ENCODE data around the gene USP9Y.

The USP9Y gene

DNA sequence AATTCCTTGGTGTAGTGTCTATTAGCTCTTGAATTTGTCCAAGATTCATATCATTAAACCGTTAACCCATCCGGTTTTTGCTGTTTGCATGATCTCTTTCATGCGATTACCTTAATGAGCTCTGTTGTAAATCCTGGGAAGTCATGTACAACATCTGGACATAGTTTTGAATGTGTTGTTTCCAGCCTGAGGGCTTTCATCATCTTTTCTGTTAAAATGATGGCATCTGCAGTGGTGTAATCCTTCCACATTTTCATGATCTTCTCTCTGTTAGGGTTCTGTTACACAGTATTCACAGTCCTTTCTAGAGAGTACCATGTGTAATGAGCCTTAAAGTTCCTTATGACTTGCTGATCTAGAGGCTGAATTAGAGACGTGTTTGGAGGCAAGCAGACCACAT lies 64.9 kb downstream of the USP9Y start:
- no peak for DNase-seq (ENCODE audit: low read depth)

DNA sequence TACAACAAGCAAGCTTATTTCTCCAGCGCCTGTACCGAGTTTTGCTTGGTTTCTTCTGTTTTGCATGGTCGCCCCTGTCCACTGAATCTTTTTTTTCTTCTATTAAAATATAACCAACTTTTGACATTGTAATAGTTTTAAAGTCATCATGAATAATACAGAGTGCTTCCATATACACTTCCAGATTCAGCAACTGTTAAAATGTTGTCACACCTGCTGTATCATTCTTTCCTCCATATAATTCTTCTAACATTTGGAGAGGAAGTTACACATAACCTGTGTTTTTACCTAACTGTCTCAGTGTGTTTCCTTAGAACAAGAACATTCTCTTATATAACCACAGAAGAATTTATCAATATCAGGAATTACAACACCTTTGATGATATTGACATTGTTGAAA lies 83.5 kb downstream of the USP9Y start:
- no peak for DNase-seq (ENCODE audit: low read depth)

GRCh38 chrY:12793999-12794398 lies 93.0 kb downstream of the USP9Y start:
- no peak for DNase-seq (ENCODE audit: low read depth)

DNA sequence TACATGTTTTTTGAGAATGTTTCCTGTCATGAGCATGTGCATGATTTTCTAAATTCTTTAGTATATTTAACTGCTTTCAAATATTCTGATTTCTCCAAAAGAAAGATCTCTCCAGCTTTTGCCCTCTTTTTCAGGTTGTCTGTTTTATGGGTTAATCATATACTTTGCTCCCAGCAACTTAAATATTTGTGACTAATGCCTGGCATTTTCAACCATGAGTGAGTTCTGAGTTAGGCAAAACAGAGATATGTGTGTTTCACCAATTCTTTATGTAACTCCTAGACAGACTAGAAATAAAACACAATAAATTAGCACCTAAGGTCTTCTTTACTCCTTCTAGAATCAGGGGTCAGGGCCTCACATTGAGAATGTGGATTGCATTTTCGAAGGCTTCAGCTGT lies 107.0 kb downstream of the USP9Y start:
- DNase-seq (ENCODE audit: low read depth), result no peak

DNA sequence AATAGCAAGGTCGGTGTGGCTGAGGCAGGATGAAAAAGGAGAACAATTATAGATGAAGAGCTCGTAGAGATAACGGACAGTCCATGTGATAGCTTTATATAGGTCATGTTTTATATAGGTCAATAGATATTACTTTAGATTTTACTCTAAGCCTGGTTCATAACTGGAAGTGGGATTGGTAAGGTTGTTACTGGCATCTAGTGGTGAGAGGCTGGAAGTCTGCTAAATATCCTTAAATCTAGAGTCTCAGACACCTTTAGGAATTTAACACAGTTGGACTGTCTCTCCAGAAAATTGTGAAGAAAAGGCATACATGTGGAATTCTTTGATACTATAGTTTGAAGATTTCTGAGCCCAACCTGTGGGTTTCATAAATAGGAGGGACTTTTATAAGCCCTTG lies 108.0 kb downstream of the USP9Y start:
- DNase-seq (ENCODE audit: low read depth), result no peak

GRCh38 chrY:12823408-12823807 lies 122.4 kb downstream of the USP9Y start:
- DNase-seq (ENCODE audit: low read depth), result no peak

DNA sequence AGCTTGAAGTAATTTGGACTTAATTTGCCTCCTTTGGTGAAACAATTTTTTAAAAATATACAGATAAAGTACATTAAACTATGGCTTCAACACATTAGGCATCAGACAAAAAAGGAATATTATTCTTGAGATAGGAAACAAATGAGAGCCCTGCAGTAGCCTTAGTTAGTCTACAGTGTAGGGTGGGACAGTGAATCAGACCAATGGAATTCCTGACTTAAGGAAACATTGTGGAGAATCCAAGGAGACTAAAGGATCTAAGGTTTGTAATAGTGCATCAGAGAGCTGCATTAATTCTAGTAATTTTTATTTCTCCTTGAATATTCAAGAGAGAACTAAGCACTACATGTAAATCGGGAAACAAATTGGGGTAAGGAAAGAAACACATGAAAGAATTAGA lies 125.8 kb downstream of the USP9Y start:
- no peak for DNase-seq (ENCODE audit: low read depth)

DNA sequence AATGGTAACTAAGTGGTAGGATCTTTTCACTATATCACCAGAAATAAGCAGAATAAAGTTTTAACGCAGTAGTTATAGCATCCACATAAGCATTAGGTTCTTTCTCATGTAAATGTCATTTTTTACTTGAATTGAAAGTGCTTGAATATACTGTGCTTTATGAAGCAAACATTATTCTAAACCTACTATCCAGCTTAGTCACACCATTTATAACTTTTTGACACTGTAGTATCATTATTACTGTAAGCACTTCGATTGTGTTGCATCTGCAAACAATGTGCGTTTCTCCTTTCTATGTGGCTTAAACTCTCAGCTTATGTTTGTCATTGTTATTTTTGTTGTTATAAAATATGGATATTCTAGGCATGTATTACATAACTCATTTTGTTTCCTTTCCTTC lies 132.3 kb downstream of the USP9Y start:
- DNase-seq (ENCODE audit: low read depth), result no peak

- DNase-seq (ENCODE audit: low read depth), result no peak
These were observed 136.5 kb downstream of the USP9Y start for GRCh38 chrY:12837550-12837949.

GRCh38 chrY:12841368-12841767 lies 140.3 kb downstream of the USP9Y start:
- no peak for DNase-seq (ENCODE audit: low read depth)

DNA sequence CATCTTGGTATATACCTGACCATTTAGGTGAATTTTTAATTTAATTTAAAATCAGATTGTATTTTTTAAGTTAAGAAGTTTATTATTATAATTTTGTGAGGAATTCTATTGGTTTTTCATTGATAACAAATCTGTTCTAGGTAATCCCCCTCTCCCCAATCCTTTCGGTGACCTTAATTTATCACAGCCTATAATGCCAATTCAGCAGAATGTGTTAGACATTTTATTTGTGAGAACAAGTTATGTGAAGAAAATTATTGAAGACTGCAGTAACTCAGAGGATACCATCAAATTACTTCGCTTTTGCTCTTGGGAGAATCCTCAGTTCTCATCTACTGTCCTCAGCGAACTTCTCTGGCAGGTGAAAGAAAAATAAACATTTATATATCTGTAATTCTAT lies 145.8 kb downstream of the USP9Y start:
- no peak for DNase-seq (ENCODE audit: low read depth)

- no peak for DNase-seq (ENCODE audit: low read depth)
These were observed 154.8 kb downstream of the USP9Y start for GRCh38 chrY:12855791-12856275.

GRCh38 chrY:12867960-12868359 lies 166.9 kb downstream of the USP9Y start:
- DNase-seq (ENCODE audit: low read depth), result no peak

DNA sequence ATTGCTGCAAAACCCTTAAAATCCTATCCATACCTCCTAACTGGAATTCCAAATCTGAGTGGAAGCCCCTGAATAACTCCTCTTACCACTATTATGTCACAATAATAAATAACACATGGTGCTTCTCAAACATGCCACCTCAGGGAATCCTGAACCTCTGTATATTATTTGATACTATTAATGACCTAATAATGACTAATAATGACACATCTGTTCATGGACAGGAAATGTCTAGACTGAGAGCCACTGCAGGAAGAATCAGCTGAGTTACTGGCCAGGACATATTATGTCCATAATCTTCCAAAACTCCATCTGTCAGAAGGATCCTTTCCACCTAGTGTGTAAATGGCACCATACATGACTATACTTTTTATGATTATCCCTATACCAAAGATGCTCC lies 195.9 kb downstream of the USP9Y start:
- no peak for DNase-seq (ENCODE audit: low read depth)

DNA sequence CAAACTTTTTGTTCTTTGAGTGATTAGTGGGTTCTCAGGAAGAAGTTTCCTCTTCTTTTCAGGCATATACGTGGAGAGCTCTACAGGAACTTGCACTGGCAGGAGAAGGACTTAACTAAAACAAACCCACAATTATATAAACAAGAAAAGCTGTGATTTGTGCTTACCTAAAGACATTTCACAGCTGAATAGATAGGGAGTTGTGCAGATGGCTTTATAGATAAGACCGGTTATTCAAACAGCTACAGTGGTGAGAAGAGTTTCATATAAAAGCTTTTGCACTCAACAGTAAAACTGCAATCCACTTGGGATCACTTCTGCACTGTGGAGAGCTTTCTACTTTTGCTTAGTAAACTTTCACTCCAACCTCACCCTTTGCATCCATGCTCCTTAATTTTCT lies 197.6 kb downstream of the USP9Y start:
- no peak for DNase-seq (ENCODE audit: low read depth)

GRCh38 chrY:12904618-12905516 lies 203.8 kb downstream of the USP9Y start, which contains the start of gene DDX3Y:
Gene DDX3Y (plus strand): TSS chrY:12904868. CDS start chrY:12904937, 69 bp downstream.
- DNase-seq (ENCODE audit: low read depth), result no peak

DNA sequence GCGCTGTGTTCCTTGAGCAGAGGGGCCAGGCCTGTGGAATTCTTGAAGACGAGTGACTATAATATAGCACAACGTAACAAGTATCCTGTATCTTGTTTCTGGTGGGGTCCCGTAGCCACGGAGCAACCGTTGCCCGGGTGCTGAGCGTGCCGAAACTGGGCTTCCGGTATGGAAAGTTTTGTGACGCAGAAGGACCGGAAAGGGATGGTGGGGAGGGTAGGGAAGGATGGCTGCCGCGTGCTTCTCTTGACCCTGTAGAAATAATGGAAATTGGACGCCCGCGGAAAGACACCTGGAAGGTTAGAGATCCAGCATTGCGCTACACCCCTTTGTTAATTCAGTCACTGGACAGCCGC lies 204.5 kb downstream of the USP9Y start:
- no peak for DNase-seq (ENCODE audit: low read depth)

DNA sequence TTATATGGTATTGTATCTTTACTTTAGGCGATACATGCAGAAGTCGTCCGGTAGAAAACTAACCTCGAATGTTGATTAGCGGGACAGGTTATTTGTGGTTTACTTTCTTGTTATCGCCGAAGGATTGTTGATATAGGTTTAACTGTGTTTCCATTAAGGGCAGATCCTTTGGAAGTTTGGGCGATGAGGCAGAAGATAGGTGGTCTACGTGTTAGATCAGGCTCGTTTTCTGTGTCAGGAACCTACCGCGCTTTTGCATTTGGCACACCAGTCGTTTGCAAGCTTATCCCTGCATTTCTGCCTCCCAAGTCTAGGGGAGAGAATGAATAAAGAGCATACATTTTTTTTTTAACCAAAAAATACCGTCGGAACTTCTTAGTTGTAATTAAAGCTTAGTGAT lies 204.9 kb downstream of the USP9Y start:
- no peak for DNase-seq (ENCODE audit: low read depth)

All from fibroblast of the conjunctiva (primary cell).